ENCODE data around the gene GPR137.

The GPR137 gene

GRCh38 chr11:64287676-64288352 lies 2.2 kb downstream of the GPR137 start:
- no peak for DNase-seq

DNA sequence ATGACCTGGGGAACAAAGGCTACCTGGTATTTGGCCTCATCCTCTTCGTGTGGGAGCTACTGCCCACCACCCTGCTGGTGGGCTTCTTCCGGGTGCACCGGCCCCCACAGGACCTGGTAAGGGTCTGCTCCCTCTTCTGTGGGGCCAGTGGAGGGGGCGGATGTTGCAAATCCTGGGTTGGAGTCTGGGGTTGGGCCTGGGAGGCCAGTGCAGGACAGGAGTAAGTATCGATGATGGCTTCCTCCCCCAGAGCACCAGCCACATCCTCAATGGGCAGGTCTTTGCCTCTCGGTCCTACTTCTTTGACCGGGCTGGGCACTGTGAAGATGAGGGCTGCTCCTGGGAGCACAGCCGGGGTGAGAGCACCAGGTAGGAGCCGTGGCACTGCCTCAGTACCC lies 2.7 kb downstream of the GPR137 start:
- no peak for DNase-seq

- no peak for DNase-seq
These were observed 3.4 kb downstream of the GPR137 start for GRCh38 chr11:64289002-64289564.

- DNase-seq: no peak
These were observed 5.0 kb downstream of the GPR137 start for GRCh38 chr11:64290352-64291261.

- no peak for DNase-seq
These were observed 5.7 kb downstream of the GPR137 start, which contains the start of gene KCNK4 for GRCh38 chr11:64291262-64291751. Gene KCNK4 (plus strand): TSS chr11:64291302. CDS start chr11:64293019, 1,717 bp downstream.

GRCh38 chr11:64291752-64292459 lies 6.3 kb downstream of the GPR137 start:
- no peak for DNase-seq

GRCh38 chr11:64292460-64293254 lies 7.0 kb downstream of the GPR137 start:
- no peak for DNase-seq

DNA sequence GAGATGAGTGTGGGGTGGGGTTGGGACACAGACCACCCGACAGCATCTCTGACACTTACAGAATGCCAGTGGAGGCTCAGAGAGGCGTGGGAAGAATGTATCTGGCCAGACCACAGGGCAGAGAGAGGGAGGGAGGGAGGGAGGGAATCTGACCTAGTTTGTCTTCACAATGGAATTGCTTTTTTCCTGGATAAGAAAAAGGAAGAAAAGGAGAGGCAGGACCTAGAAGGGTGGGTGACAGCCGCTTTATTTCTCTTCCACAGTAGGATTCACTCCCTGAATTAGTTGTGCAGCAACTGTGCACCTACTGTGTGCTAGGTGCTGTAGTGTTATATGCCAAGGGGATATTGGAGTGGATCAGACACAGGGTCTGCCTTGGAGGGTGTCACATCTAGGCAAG lies 9.1 kb downstream of the GPR137 start:
- no peak for DNase-seq

GRCh38 chr11:64295760-64296159 lies 10.1 kb downstream of the GPR137 start:
- no peak for DNase-seq

DNA sequence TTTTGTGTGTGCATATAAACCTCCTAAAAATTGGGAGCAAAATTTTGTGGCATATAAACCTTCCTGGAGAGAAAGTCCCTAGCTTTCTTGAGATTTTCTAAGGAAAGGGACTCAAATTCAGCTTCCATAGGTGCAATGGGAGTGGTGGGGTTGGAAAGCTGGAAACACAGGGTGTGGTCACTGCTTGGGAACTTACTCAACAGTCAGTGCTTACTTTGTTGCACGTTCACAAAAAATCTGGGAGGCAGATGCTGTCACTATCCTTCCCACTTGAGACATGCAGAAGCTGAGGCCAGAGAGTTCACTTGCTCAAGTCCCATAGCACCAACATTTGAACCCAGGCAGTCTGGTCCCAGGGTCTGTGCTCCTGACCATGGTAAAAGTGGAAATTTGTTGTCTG lies 10.6 kb downstream of the GPR137 start:
- no peak for DNase-seq

GRCh38 chr11:64296830-64297698 lies 11.4 kb downstream of the GPR137 start:
- DNase-seq: no peak

GRCh38 chr11:64297699-64298358 lies 12.2 kb downstream of the GPR137 start:
- DNase-seq: no peak

DNA sequence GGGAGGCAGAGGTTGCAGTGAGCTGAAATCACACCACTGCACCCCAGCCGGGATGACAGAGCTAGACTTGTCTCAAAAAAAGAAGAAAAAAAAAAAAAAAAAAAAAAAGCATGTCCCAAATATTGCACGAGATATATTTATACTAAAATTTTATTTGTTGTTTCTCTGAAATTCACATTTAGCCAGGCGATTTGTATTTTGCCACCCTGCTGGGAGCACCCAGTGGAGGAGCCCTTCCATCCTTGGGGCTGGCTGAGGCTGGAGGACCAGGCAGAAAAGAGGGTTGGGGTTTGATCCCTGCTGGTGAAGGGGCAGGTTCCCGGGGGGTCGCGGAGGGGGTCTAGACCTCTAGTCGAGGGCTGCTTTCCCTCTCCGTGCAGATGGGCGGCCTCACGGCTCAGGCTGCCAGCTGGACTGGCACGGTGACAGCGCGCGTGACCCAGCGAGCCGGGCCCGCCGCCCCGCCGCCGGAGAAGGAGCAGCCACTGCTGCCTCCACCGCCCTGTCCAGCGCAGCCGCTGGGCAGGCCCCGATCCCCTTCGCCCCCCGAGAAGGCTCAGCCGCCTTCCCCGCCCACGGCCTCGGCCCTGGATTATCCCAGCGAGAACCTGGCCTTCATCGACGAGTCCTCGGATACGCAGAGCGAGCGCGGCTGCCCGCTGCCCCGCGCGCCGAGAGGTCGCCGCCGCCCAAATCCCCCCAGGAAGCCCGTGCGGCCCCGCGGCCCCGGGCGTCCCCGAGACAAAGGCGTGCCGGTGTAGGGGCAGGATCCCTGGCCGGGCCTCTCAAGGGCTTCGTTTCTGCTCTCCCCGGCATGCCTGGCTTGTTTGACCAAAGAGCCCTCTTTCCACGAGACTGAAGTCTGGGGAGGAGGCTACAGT lies 13.6 kb downstream of the GPR137 start:
- no peak for DNase-seq

- DNase-seq: no peak
These were observed 14.4 kb downstream of the GPR137 start, which contains the start of gene CATSPERZ for GRCh38 chr11:64299847-64300648. Gene CATSPERZ (plus strand): TSS chr11:64300358. CDS start chr11:64300411, 53 bp downstream.

- DNase-seq: no peak
These were observed 17.7 kb downstream of the GPR137 start for GRCh38 chr11:64303109-64304031.

- DNase-seq: no peak
These were observed 18.3 kb downstream of the GPR137 start for GRCh38 chr11:64304032-64304315.

DNA sequence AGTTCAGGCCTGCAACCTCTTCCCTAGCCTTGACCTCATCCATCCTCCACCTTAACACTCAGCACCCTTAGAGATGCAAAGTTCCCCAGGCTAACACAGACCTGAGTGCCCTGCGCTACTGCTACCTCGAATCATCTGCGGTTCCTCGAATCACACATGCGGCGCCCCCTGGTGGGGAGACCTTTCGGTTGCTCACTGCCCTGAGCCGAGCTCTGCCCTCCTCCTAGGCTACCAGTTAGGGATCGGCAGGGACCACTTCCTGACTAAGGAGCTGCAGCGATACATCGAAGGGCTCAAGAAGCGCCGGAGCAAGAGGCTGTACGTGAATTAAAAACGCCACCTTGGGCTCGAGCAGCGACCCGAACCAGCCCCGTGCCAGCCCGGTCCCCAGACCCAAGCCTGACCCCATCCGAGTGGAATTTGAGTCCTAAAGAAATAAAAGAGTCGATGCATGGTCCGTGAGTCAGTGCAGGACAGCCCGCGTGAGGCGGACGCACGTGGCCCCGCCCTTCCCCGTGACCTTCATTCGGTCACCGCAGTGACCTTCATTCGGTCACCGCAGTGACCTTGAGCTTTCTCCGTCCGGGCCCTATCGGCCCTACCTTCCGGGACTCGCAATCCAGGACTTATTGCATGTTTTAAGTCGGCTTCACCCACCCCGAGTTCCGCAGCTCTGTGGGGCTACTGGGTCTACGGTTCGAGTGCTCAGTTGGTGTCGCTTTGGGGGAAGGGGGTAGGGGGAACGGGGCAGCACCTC lies 18.8 kb downstream of the GPR137 start:
- DNase-seq: peak; percentile 94
